ENCODE data around the gene DCP1B.

The DCP1B gene

DNA sequence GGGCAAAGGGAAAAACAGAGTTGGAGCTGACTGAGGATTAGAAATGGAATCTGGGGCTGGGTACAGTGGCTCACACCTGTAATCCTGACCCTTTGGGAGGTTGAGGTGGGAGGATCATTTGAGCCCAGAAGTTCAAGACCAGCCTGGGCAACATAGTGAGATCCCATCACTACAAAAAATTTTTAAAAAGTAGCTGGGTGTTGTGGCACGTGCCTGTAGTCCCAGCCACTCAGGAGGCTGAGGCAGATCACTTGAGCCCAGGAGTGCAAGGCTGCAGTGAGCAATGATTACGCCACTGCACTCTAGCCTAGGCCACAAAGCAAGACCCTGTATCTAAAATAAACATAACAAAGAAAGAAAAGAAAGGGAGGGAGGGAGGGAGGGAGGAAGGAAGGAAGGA, 14.9 kb upstream of the DCP1B start:
- TF ChIP-seq, protein P1, sequence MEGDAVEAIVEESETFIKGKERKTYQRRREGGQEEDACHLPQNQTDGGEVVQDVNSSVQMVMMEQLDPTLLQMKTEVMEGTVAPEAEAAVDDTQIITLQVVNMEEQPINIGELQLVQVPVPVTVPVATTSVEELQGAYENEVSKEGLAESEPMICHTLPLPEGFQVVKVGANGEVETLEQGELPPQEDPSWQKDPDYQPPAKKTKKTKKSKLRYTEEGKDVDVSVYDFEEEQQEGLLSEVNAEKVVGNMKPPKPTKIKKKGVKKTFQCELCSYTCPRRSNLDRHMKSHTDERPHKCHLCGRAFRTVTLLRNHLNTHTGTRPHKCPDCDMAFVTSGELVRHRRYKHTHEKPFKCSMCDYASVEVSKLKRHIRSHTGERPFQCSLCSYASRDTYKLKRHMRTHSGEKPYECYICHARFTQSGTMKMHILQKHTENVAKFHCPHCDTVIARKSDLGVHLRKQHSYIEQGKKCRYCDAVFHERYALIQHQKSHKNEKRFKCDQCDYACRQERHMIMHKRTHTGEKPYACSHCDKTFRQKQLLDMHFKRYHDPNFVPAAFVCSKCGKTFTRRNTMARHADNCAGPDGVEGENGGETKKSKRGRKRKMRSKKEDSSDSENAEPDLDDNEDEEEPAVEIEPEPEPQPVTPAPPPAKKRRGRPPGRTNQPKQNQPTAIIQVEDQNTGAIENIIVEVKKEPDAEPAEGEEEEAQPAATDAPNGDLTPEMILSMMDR (IDR thresholded peaks at IDR 0.05; ENCODE audit: borderline replicate concordance, control extremely low read depth, extremely low read depth, insufficient read depth, missing control alignments), result no peak
- in situ Hi-C loops (cut with MboI; ENCODE audit: low sequenced_read_pairs, unreplicated experiment), result no loop called here
- DNase-seq (ENCODE audit: low spot score), result no peak

DNA sequence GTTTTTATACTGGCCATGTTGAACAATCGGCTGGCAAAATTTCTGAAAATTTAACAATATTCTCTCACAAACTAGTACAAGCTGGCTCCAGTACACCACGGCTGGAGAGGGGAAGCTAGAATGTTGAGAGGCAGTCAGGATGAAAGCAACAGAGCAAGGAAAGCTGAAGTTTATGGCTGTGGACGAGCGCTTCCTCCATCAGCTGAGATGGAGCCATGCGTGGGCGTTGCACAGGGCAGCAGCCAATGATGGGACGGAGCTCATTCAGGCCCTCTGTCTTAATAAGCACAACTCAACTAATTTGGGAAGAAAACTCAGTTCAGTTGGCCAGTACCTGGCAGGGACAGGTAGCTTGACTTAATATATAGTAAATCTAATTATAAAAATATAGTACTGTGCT, 14.1 kb upstream of the DCP1B start:
- in situ Hi-C loops (cut with MboI; ENCODE audit: low sequenced_read_pairs, unreplicated experiment), result no loop called here
- TF ChIP-seq, protein P1 (IDR thresholded peaks at IDR 0.05; ENCODE audit: borderline replicate concordance, control extremely low read depth, extremely low read depth, insufficient read depth, missing control alignments), result no peak
- DNase-seq (ENCODE audit: low spot score), result no peak

DNA sequence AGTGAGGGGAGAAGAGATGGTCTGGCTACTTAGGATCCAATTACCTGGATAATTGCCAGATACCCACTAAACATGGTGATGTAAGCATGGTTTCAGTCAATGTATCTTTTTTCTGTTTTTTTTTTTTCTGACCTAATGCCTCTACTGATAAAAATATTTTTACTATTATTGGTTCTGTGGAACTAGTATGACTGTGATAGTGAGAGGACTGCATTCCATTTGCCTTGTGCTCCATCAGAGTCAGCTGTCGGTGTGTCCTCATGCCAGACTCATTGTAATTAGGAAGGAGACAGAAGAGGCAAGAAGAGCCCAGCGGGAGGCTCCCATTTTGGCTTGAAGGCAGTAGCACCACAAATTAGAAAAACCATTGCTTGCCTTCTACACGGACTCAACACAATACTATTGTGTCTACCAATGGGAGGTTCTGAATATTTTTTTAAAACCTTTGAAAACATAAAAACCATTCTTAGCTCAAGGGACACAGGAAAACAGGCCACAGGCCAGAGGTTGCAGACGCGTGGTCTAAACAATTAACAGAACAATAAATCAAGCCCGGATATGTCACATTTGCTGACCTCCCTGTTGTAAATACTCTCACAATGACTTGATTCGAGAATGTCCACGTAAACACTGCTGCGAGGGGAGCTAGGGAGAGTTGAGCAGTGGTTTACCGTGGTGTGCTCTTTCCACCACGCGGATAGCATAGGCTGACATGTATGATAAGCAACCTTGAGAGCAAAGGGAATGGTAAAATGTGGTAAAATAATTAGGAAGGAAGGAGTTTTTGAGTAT, 13.5 kb upstream of the DCP1B start:
- TF ChIP-seq, protein P1 (IDR thresholded peaks at IDR 0.05; ENCODE audit: borderline replicate concordance, control extremely low read depth, extremely low read depth, insufficient read depth, missing control alignments), result no peak
- no peak for DNase-seq (ENCODE audit: low spot score)

DNA sequence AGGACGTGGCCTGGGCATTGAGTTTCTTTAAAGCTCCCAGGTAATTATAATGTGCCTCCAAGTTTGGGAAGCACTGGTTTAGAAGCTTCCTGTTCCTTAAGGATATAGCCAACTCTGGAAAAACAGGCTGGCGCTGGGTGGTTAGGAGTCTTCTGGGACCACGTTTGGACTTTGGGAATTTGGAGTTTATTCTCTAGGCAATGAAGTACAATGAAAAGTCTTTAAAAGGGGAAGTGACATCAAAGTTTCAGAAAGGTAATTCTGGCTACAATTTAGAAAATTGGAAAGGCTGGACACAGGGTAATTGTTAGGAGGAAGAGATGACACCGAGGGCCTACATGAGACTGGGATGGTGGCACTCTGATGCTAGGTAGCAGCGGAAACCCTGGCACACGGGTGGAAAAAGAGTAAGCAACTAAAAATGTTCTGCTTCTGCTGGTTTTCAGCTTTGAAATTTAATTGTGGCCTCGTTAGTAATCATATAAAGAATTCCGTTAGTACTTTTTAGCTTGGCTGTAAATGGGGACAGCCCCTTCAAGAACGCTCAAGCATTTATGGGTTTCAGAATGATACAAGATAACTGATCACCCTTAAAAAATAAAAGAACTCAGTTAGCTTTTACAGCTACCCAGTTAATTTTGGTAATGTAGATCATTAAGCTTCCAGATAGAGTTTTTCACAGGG, 12.7 kb upstream of the DCP1B start:
- TF ChIP-seq, protein P1 (IDR thresholded peaks at IDR 0.05; ENCODE audit: borderline replicate concordance, control extremely low read depth, extremely low read depth, insufficient read depth, missing control alignments), result no peak
- in situ Hi-C loops (cut with MboI; ENCODE audit: low sequenced_read_pairs, unreplicated experiment), result no loop called here
- DNase-seq (ENCODE audit: low spot score), result no peak

More for the DNA sequence above, 13.5 kb upstream of the DCP1B start:
- in situ Hi-C loops (cut with MboI; ENCODE audit: low sequenced_read_pairs, unreplicated experiment), result no loop called here

DNA sequence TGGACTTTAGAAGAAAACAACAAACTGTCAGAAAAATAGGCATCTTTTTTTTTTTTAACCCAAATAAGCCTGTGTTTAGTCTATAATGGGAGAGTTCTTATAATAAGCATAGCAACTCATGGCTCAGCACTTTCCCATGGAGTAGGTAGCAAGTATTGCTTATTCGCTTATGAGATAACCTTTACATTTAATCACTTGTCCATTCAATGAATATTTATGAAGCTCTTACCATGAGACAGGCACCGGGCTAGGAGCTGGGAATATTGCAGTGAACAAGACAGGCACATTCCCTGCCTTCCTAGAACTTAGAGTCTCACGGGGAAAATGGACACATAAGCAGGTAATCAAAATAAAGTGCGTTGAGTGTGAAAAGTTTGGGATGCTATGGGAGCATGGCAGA, 10.0 kb upstream of the DCP1B start:
- TF ChIP-seq, protein P1 (IDR thresholded peaks at IDR 0.05; ENCODE audit: borderline replicate concordance, control extremely low read depth, extremely low read depth, insufficient read depth, missing control alignments), result no peak
- DNase-seq (ENCODE audit: low spot score), result no peak
- in situ Hi-C loops (cut with MboI; ENCODE audit: low sequenced_read_pairs, unreplicated experiment), result no loop called here

DNA sequence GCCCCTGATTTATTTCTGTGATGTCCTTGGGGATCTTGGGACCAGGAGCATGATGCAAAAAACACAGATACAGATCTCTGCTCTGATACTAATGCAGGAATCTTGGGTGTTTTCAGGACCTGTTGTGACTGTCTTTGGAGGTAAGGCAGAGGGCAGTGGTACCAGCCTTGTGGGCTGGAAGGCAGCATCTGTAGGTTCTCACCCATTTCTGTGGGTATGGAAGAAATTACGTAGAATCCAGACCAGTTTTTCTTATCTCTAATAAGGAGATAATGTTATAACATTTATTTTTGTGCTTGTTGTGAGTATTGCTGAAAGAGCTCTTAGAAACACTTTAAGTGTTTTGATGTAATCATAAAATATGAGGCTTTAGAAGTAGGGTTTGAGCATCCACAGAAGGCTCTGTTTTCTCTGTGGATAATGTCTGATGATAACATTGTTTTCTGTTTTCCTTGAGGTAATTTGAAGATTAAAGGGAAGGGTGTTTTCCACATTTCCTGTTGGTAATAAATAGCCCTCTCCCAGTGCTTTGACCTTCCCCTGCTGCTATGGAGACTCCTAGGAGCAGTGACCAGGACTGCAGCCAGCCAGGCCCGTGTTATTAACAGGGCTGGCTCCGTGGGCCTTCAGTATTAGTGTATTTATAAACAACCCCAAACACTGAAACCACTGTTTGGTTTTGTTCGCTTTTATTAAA, 9.4 kb upstream of the DCP1B start:
- in situ Hi-C loops (cut with MboI; ENCODE audit: low sequenced_read_pairs, unreplicated experiment), result no loop called here
- TF ChIP-seq, protein P1 (IDR thresholded peaks at IDR 0.05; ENCODE audit: borderline replicate concordance, control extremely low read depth, extremely low read depth, insufficient read depth, missing control alignments), result no peak
- no peak for DNase-seq (ENCODE audit: low spot score)
